ENCODE data around the gene ARPC2. TPM values are rescaled to one million over a fixed set of nuclear protein-coding genes. Genes with fewer than 3 reads are reported as not detected.

ARPC2 gene
- polyA plus RNA-seq, 1 donor (not counting 4 experiments of a cell fraction or from before 2014, with no cell fraction given) = 1,121 TPM

- no peaks in the 10 kb centered on the region for H3K9me3 ChIP-seq (ENCODE audit: control insufficient read depth, low read depth, low read length)
- H3K4me2 ChIP-seq (ENCODE audit: control insufficient read depth, extremely low read depth, insufficient read depth, low read depth, low read length) = no peak overlapping the region
- TF ChIP-seq CTCF (optimal IDR thresholded peaks at IDR 0.05 in 1 of 3, IDR thresholded peaks at IDR 0.05 in 1 of 3, conservative IDR thresholded peaks at IDR 0.05 in 1 of 3; ENCODE audit: extremely low read depth in 1 of 3, insufficient read depth in 2 of 3, low read length in 3 of 3) = no peak
- H4K20me1 ChIP-seq (ENCODE audit: control insufficient read depth, extremely low read depth, insufficient read depth, low read length) = no peaks in the 10 kb centered on the region
- H3K79me2 ChIP-seq (ENCODE audit: control insufficient read depth, insufficient read depth, low read length) = no peaks in the 10 kb centered on the region
- no peaks in the 10 kb centered on the region for H3K4me1 ChIP-seq (ENCODE audit: control insufficient read depth, extremely low read depth, insufficient read depth, low read length)
- no peaks in the 10 kb centered on the region for H3K36me3 ChIP-seq (ENCODE audit: control insufficient read depth in 2 of 2, extremely low read depth in 1 of 2, insufficient read depth in 2 of 2, low read length in 2 of 2)
- H3K9me1 ChIP-seq (ENCODE audit: control insufficient read depth, extremely low read depth, insufficient read depth, low read length) = no peaks in the 10 kb centered on the region
- DNase-seq (ENCODE audit: low read depth, low spot score) (no peak), FAIRE-seq (no peak)
- no peak overlapping the region for H3K27ac ChIP-seq (ENCODE audit: control insufficient read depth, insufficient read depth, low read length)
- no peak overlapping the region for H2AFZ ChIP-seq (ENCODE audit: control insufficient read depth, low read length)
- dilution Hi-C loops (cut with MboI; ENCODE audit: extremely low pct_ligation_motif_present, low sequenced_read_pairs) = no loop called here
- no peak overlapping the region for H3K4me3 ChIP-seq (ENCODE audit: control insufficient read depth in 2 of 3, extremely low read depth in 1 of 3, insufficient read depth in 2 of 3, low read depth in 1 of 3, low read length in 3 of 3)
- no peak overlapping the region for H3K9ac ChIP-seq (ENCODE audit: control insufficient read depth, extremely low read depth, insufficient read depth, low read length)
- H3K27me3 ChIP-seq (ENCODE audit: control insufficient read depth, extremely low read depth, insufficient read depth, low read length) = peaks cover 7% of the 10 kb centered on the region
These were observed 22.1 kb upstream of the ARPC2 start for GRCh38 chr2:218194880-218195279.

- Histone ChIP-seq H4K20me1 (ENCODE audit: control insufficient read depth, extremely low read depth, insufficient read depth, low read length) (no peaks in the 10 kb centered on the region), H3K79me2 (ENCODE audit: control insufficient read depth, insufficient read depth, low read length) (no peaks in the 10 kb centered on the region), H3K36me3 (ENCODE audit: control insufficient read depth in 2 of 2, extremely low read depth in 1 of 2, insufficient read depth in 2 of 2, low read length in 2 of 2) (no peaks in the 10 kb centered on the region), H2AFZ (ENCODE audit: control insufficient read depth, low read length) (no peak overlapping the region), H3K9me3 (ENCODE audit: control insufficient read depth, low read depth, low read length) (no peaks in the 10 kb centered on the region), H3K9me1 (ENCODE audit: control insufficient read depth, extremely low read depth, insufficient read depth, low read length) (no peaks in the 10 kb centered on the region), H3K4me1 (ENCODE audit: control insufficient read depth, extremely low read depth, insufficient read depth, low read length) (no peaks in the 10 kb centered on the region), H3K27ac (ENCODE audit: control insufficient read depth, insufficient read depth, low read length) (no peak overlapping the region), H3K4me3 (ENCODE audit: control insufficient read depth in 2 of 3, extremely low read depth in 1 of 3, insufficient read depth in 2 of 3, low read depth in 1 of 3, low read length in 3 of 3) (no peak overlapping the region), H3K9ac (ENCODE audit: control insufficient read depth, extremely low read depth, insufficient read depth, low read length) (no peak overlapping the region), H3K27me3 (ENCODE audit: control insufficient read depth, extremely low read depth, insufficient read depth, low read length) (peaks cover 7% of the 10 kb centered on the region), H3K4me2 (ENCODE audit: control insufficient read depth, extremely low read depth, insufficient read depth, low read depth, low read length) (no peak overlapping the region)
- FAIRE-seq (no peak), DNase-seq (ENCODE audit: low read depth, low spot score) (no peak)
- no peak for TF ChIP-seq EZH2 (IDR thresholded peaks at IDR 0.05; ENCODE audit: low read length)
- no peak for TF ChIP-seq CTCF (optimal IDR thresholded peaks at IDR 0.05 in 1 of 3, IDR thresholded peaks at IDR 0.05 in 1 of 3, conservative IDR thresholded peaks at IDR 0.05 in 1 of 3; ENCODE audit: extremely low read depth in 1 of 3, insufficient read depth in 2 of 3, low read length in 3 of 3)
- dilution Hi-C loops (cut with MboI; ENCODE audit: extremely low pct_ligation_motif_present, low sequenced_read_pairs) = no loop called here
These were observed 20.0 kb upstream of the ARPC2 start for GRCh38 chr2:218196974-218197373.

Data from keratinocyte (primary cell).